ENCODE measurements around the gene PARP15. TPM values are rescaled to one million over a fixed set of nuclear protein-coding genes. Genes with fewer than 3 reads are reported as not detected.

The PARP15 gene
- total and polyA plus RNA-seq, 2 of the 4 experiments (the other 2 are of a cell fraction) = 0.10 TPM; not detected in 1

GRCh38 chr3:122628567-122628966, 51.1 kb downstream of the PARP15 start:
- H2AFZ ChIP-seq (replicated peaks; ENCODE audit: low read length, poor library complexity) = no peak overlapping the region
- H3K27ac ChIP-seq (ENCODE audit: insufficient read depth, low read length) = no peak overlapping the region
- H2AK5ac ChIP-seq (ENCODE audit: low read depth, low read length) = no peak overlapping the region
- ATAC-seq (ENCODE audit: low read depth) (no peak), DNase-seq (no peak)
- no CpG with 5 or more reads among the region's 3 CpGs for WGBS, 2 experiments (ENCODE audit: extremely low coverage in 2 of 2, insufficient read length in 1 of 2)
- ChIA-PET CTCF (interaction anchor here (0.6 to 1.1 kb wide), 2 partner anchors 10 to 13 kb away, joined by 6 read pairs; no protein-coding TSS in a partner anchor), POLR2A (ENCODE audit: unreplicated experiment) (no interaction called here)
- H2AK9ac ChIP-seq (replicated peaks; ENCODE audit: low read depth, low read length, poor library complexity) = no peak overlapping the region
- H4K91ac ChIP-seq (ENCODE audit: insufficient read depth, low read depth, low read length) = no peak overlapping the region
- H3K9me3 ChIP-seq (ENCODE audit: control insufficient read depth, insufficient read depth, low read length) = no peaks in the 10 kb centered on the region
- no peak overlapping the region for H2BK15ac ChIP-seq (ENCODE audit: low read depth, low read length)
- no peak overlapping the region for H3K14ac ChIP-seq (replicated peaks; ENCODE audit: low read depth, low read length)
- no peak overlapping the region for H3K4ac ChIP-seq (ENCODE audit: low read depth, low read length)
- H3K56ac ChIP-seq (ENCODE audit: extremely low read depth, insufficient read depth, low read length) = no peak overlapping the region
- H3K79me1 ChIP-seq (ENCODE audit: low read depth in 1 of 2, low read length in 2 of 2) = no peaks in the 10 kb centered on the region
- H3K9me1 ChIP-seq (ENCODE audit: insufficient read depth, low read length) = no peaks in the 10 kb centered on the region
- H2BK120ac ChIP-seq (ENCODE audit: low read depth, low read length) = no peak overlapping the region
- H4K5ac ChIP-seq (ENCODE audit: low read depth, low read length) = no peak overlapping the region
- in situ Hi-C loops (cut with MboI; ENCODE audit: low sequenced_read_pairs) (no loop called here), dilution Hi-C loops (cut with HindIII; ENCODE audit: low sequenced_read_pairs, unreplicated experiment) (no loop called here), intact Hi-C loops (cut with micrococcal nuclease) (no loop called here)
- TF ChIP-seq RFX5 (IDR thresholded peaks at IDR 0.05; ENCODE audit: low read depth, low read length) (no peak), POLR2A (IDR thresholded peaks at IDR 0.05; ENCODE audit: low read depth, low read length) (no peak), RAD21 (IDR thresholded peaks at IDR 0.05; ENCODE audit: low read length) (no peak), CHD1 (IDR thresholded peaks at IDR 0.05; ENCODE audit: low read depth, low read length) (no peak), CEBPB (IDR thresholded peaks at IDR 0.05; ENCODE audit: low read depth, low read length) (0 out of 2 replicates have a peak, but pooled peaks have one; percentile 16)
- no peak overlapping the region for H3K18ac ChIP-seq (ENCODE audit: low read depth, low read length)
- no peak overlapping the region for H3K23ac ChIP-seq (ENCODE audit: low read depth, low read length)
- H3K27me3 ChIP-seq (ENCODE audit: control insufficient read depth, insufficient read depth, low read length) = peaks cover 46% of the 10 kb centered on the region
- no TSS peak for BruUV-seq (replicated peaks)
- H3K4me3 ChIP-seq (ENCODE audit: insufficient read depth, low read depth, low read length) = no peak overlapping the region
- no peak overlapping the region for H4K8ac ChIP-seq (ENCODE audit: low read depth in 2 of 2, low read length in 2 of 2)
- H3K4me2 ChIP-seq (ENCODE audit: low read depth, low read length) = no peak overlapping the region
- no peak overlapping the region for H3K9ac ChIP-seq (ENCODE audit: low read depth, low read length)
- H4K20me1 ChIP-seq (ENCODE audit: insufficient read depth, low read length) = no peaks in the 10 kb centered on the region
- no peak overlapping the region for H2BK5ac ChIP-seq (ENCODE audit: low read depth, low read length, poor library complexity, severe bottlenecking)
- no peak overlapping the region for H2BK20ac ChIP-seq (ENCODE audit: low read depth, low read length)
- no peaks in the 10 kb centered on the region for H3K4me1 ChIP-seq (ENCODE audit: control insufficient read depth, insufficient read depth, low read length)
- no peaks in the 10 kb centered on the region for H3K36me3 ChIP-seq (ENCODE audit: control insufficient read depth, insufficient read depth, low read length)
